Endothelial cell of umbilical vein (primary cell): ENCODE data around the gene AAMDC. TPM values are rescaled to one million over a fixed set of nuclear protein-coding genes. Genes with fewer than 3 reads are reported as not detected.

ENCODE experiments used
- BruUV-seq: library from RNA; stranded (reverse); fragments of 400-500 nt; replicated peaks from 2 replicates; lab custom pipeline; 2021; lab: Mats Ljungman, UMichigan
- CTCF ChIA-PET: fragments of 300-600, 350-600 bp; sonication (Branson Sonifier 250); formaldehyde crosslinking; loops from one replicate; lab custom pipeline; 2021; ENCODE audit warnings: antibody characterized with exemption, inconsistent platforms; lab: Charles Lee
- POLR2A ChIA-PET: fragments of 300-600, 350-600 bp; sonication (Branson Sonifier 250); formaldehyde crosslinking; loops from one replicate; lab custom pipeline; 2021; ENCODE audit warnings: antibody characterized with exemption, inconsistent platforms; lab: Charles Lee
- DNase-seq: peaks from one replicate; pipeline ENCODE4 v3.0.0-alpha.2; 2011; ENCODE audit warnings: low read depth, low spot score
- FAIRE-seq: peaks from 2 replicates; lab custom pipeline; 2011; peaks lifted over from hg19 to GRCh38; lab: Jason Lieb, UNC
- H2AFZ ChIP-seq: 2 replicates; pipeline ENCODE4 v1.6.0; 2012; ENCODE audit warnings: low read depth, low read length, control low read depth, inconsistent platforms
- H3K27ac ChIP-seq: 2 replicates; pipeline ENCODE4 v1.5.1; 2011; ENCODE audit warnings: low read depth, mild to moderate bottlenecking, control low read depth, low read length, moderate library complexity; ENCODE audit not compliant: insufficient read depth
- H3K27me3 ChIP-seq, 2 experiments: 2 replicates each; pipeline versions ENCODE4 v1.6.0 to v1.6.1; 2011; ENCODE audit warnings: low read length in 2 of 2, mixed read lengths in 1 of 2; ENCODE audit not compliant: control insufficient read depth in 2 of 2, insufficient read depth in 2 of 2
- H3K36me3 ChIP-seq, 2 experiments: 2 replicates in 1 of 2; 3 replicates in 1 of 2; pipeline ENCODE4 v1.5.1; 2011; ENCODE audit warnings: low read length in 2 of 2, mild to moderate bottlenecking in 1 of 2, moderate library complexity in 1 of 2; ENCODE audit not compliant: control insufficient read depth in 2 of 2, insufficient read depth in 2 of 2; ENCODE audit errors: extremely low read depth in 1 of 2
- H3K4me1 ChIP-seq: 3 replicates; pipeline ENCODE4 v1.5.1; 2011; ENCODE audit warnings: mild to moderate bottlenecking, low read length; ENCODE audit not compliant: control insufficient read depth, insufficient read depth; ENCODE audit errors: extremely low read depth
- H3K4me2 ChIP-seq: 2 replicates; pipeline ENCODE4 v1.6.1; 2011; ENCODE audit warnings: low read length, control low read depth, mixed read lengths; ENCODE audit not compliant: insufficient read depth
- H3K4me3 ChIP-seq, 3 experiments: fragments of 200-600 bp in 1 of 3; sonication (generic), shearing (Covaris generic) in 1 of 3; replicated peaks in 1 of 3; 2 replicates each; pipeline ENCODE4 v1.5.1; 2011 to 2016; ENCODE audit warnings: control low read depth in 3 of 3, low read length in 3 of 3, mild to moderate bottlenecking in 2 of 3, inconsistent platforms in 1 of 3, low read depth in 1 of 3, moderate library complexity in 1 of 3; ENCODE audit not compliant: insufficient read depth in 1 of 3
- H3K79me2 ChIP-seq: 2 replicates; pipeline ENCODE4 v1.6.0; 2012; ENCODE audit warnings: low read length, inconsistent platforms; ENCODE audit not compliant: control insufficient read depth, insufficient read depth
- H3K9ac ChIP-seq: replicated peaks from 2 replicates; pipeline ENCODE3; 2011; ENCODE audit warnings: low read length, control low read depth; ENCODE audit not compliant: insufficient read depth; ENCODE audit errors: extremely low read depth
- H3K9me1 ChIP-seq: replicated peaks from 3 replicates; pipeline ENCODE4 v1.6.0; 2011; ENCODE audit warnings: mild to moderate bottlenecking, low read length; ENCODE audit not compliant: control insufficient read depth, insufficient read depth; ENCODE audit errors: extremely low read depth
- H3K9me3 ChIP-seq: replicated peaks from 2 replicates; pipeline ENCODE4 v1.5.1; 2012; ENCODE audit warnings: low read length, inconsistent platforms; ENCODE audit not compliant: control insufficient read depth, insufficient read depth
- H4K20me1 ChIP-seq: replicated peaks from 2 replicates; pipeline ENCODE3; 2011; ENCODE audit warnings: mild to moderate bottlenecking, low read length; ENCODE audit not compliant: control insufficient read depth, insufficient read depth; ENCODE audit errors: extremely low read depth
- EZH2 ChIP-seq: IDR thresholded peaks from 2 replicates; pipeline ENCODE4 v1.6.1; 2012; ENCODE audit warnings: borderline replicate concordance, low read depth, mild to moderate bottlenecking, moderate library complexity, low read length, inconsistent platforms; ENCODE audit not compliant: severe bottlenecking
- FOS ChIP-seq: IDR thresholded peaks from 2 replicates; pipeline ENCODE4 v1.6.1; 2011; ENCODE audit warnings: mild to moderate bottlenecking, low read length, moderate library complexity, borderline replicate concordance; ENCODE audit not compliant: insufficient read depth
- GATA2 ChIP-seq: IDR thresholded peaks from 2 replicates; pipeline ENCODE4 v1.7.0; 2011; ENCODE audit warnings: low read depth, mild to moderate bottlenecking, moderate library complexity, mixed read lengths, low read length; ENCODE audit not compliant: insufficient read length, insufficient read depth
- JUN ChIP-seq: IDR thresholded peaks from 2 replicates; pipeline ENCODE4 v1.6.1; 2011; ENCODE audit warnings: borderline replicate concordance, low read depth; ENCODE audit not compliant: insufficient read length, insufficient read depth
- MYC ChIP-seq: IDR thresholded peaks from one replicate; pipeline ENCODE4 v1.6.1; 2011; ENCODE audit warnings: mild to moderate bottlenecking, low read depth, low read length
- POLR2A ChIP-seq: IDR thresholded peaks from 2 replicates; pipeline ENCODE4 v1.6.1; 2012; ENCODE audit warnings: low read depth, mild to moderate bottlenecking, control low read depth, low read length
- POLR2AphosphoS5 ChIP-seq: IDR thresholded peaks from 2 replicates; pipeline ENCODE4 v1.6.1; 2012; ENCODE audit warnings: low read depth, mild to moderate bottlenecking, control low read depth, low read length, moderate library complexity; ENCODE audit not compliant: insufficient read depth
- dilution Hi-C: fragments of 300-500 bp; cut with MboI; formaldehyde crosslinking; loops from one replicate; pipeline ENCODE4 v1.15.0; 2019; ENCODE audit warnings: low sequenced_read_pairs; ENCODE audit not compliant: extremely low pct_ligation_motif_present
- intact Hi-C: fragments of 100-400 bp; cut with micrococcal nuclease; formaldehyde crosslinking; loops from one replicate; pipeline ENCODE4 v1.10.0; 2022
- polyA plus RNA-seq, 4 experiments: library from polyadenylated mRNA; depleted of rRNA in 3 of 4; stranded (reverse) in 3 of 4; unstranded in 1 of 4; fragments of >200 nt; gene quantifications; 2 replicates each; pipeline versions ENCODE4 v1.2.1 to v1.2.3, GENCODE V29; 2011 to 2012; ENCODE audit warnings: missing spikeins in 1 of 4
- total RNA-seq: library from RNA; stranded (reverse); gene quantifications from 2 replicates; pipeline ENCODE4 v1.2.3, GENCODE V29; 2021
- TF ChIP-seq, protein P1 (sequence below): IDR thresholded peaks from 2 replicates; pipeline ENCODE4 v1.6.1; 2011; ENCODE audit not compliant: insufficient read depth, insufficient read length
- TF ChIP-seq, protein P2 (sequence below), 2 donors: IDR thresholded peaks; 1 replicate in 1 of 2; 2 replicates in 1 of 2; pipeline ENCODE4 v1.5.1; 2011; ENCODE audit warnings: low read length in 2 of 2, mild to moderate bottlenecking in 2 of 2, moderate library complexity in 2 of 2, control low read depth in 1 of 2, inconsistent platforms in 1 of 2, low read depth in 1 of 2; ENCODE audit not compliant: insufficient read depth in 1 of 2; ENCODE audit errors: extremely low read depth in 1 of 2

Gene AAMDC
- total and polyA plus RNA-seq, 2 donors (not counting 3 experiments of a cell fraction or from before 2014, with no cell fraction given): 48.1 to 51.0 TPM

DNA sequence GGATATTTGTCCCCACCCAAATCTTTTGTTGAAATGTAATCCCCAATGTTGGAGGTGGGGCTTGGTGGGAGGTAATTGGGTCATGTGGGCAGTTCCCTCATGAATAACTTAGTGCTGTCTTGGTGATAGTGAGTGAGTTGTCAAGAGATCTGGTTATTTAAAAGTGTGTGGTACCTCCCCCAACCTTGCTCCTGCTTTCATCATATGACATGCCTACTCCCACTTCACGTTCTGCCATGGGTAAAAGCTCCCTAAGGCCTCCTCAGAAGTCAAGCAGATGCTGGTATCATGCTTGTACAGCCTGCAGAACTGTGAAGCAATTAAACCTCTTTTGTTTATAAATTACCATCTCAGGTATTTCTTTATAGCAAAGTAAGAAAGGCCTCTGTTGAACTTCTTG is 30.6 kb downstream of the AAMDC start:
- dilution Hi-C loops: no loop called here
- no peak for FAIRE-seq
- POLR2A ChIA-PET: no interaction called here

More for the DNA sequence above, 30.6 kb downstream of the AAMDC start:
- Histone ChIP-seq H3K36me3 (peaks cover 3 to 6% of the 10 kb centered on the region in 2 experiments), H3K4me2 (no peak overlapping the region), H3K9me3 (peaks cover 7% of the 10 kb centered on the region), H3K4me1 (no peaks in the 10 kb centered on the region), H4K20me1 (no peaks in the 10 kb centered on the region), H3K4me3 (no peak overlapping the region), H3K27ac (no peak overlapping the region), H3K79me2 (no peaks in the 10 kb centered on the region), H3K27me3 (no peaks in the 10 kb centered on the region), H3K9me1 (no peaks in the 10 kb centered on the region), H3K9ac (no peak overlapping the region), H2AFZ (no peak overlapping the region)
- intact Hi-C loops: no loop called here
- CTCF ChIA-PET: no interaction called here
- BruUV-seq: no TSS peak
- TF ChIP-seq GATA2: no peak
- TF ChIP-seq JUN: no peak
- TF ChIP-seq FOS: no peak
- no peak for TF ChIP-seq POLR2A
- no peak for TF ChIP-seq EZH2
- TF ChIP-seq, protein P1, sequence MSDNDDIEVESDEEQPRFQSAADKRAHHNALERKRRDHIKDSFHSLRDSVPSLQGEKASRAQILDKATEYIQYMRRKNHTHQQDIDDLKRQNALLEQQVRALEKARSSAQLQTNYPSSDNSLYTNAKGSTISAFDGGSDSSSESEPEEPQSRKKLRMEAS: no peak
- TF ChIP-seq MYC: no peak
- TF ChIP-seq, protein P2, sequence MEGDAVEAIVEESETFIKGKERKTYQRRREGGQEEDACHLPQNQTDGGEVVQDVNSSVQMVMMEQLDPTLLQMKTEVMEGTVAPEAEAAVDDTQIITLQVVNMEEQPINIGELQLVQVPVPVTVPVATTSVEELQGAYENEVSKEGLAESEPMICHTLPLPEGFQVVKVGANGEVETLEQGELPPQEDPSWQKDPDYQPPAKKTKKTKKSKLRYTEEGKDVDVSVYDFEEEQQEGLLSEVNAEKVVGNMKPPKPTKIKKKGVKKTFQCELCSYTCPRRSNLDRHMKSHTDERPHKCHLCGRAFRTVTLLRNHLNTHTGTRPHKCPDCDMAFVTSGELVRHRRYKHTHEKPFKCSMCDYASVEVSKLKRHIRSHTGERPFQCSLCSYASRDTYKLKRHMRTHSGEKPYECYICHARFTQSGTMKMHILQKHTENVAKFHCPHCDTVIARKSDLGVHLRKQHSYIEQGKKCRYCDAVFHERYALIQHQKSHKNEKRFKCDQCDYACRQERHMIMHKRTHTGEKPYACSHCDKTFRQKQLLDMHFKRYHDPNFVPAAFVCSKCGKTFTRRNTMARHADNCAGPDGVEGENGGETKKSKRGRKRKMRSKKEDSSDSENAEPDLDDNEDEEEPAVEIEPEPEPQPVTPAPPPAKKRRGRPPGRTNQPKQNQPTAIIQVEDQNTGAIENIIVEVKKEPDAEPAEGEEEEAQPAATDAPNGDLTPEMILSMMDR (IDR thresholded peaks at IDR 0.05; ENCODE audit: extremely low read depth in 1 of 2, insufficient read depth in 1 of 2, low read depth in 1 of 2, low read length in 2 of 2): no peak
- no peak for TF ChIP-seq POLR2AphosphoS5
- no peak for DNase-seq
